H9 (cell line): Measurements from ENCODE around the gene IP6K3. TPM values are rescaled to one million over a fixed set of nuclear protein-coding genes. Genes with fewer than 3 reads are reported as not detected.

Experiments used
- DNase-seq: peaks from one replicate; pipeline ENCODE4 v3.0.0-alpha.2; 2017
- H2AFZ ChIP-seq: one replicate; pipeline ENCODE4 v1.6.1; 2013; ENCODE audit warnings: mild to moderate bottlenecking, low read length, control low read depth, moderate library complexity
- H2AK5ac ChIP-seq: 2 replicates; pipeline ENCODE4 v1.6.1; 2013; ENCODE audit warnings: low read length, control low read depth, mixed read lengths; ENCODE audit not compliant: insufficient read length
- H2BK120ac ChIP-seq: one replicate; pipeline ENCODE4 v1.6.1; 2013; ENCODE audit warnings: low read depth, mild to moderate bottlenecking, low read length, control low read depth, inconsistent platforms; ENCODE audit not compliant: poor library complexity, severe bottlenecking
- H2BK12ac ChIP-seq: 2 replicates; pipeline ENCODE4 v1.6.1; 2013; ENCODE audit warnings: low read length, control low read depth, mixed read lengths, low read depth; ENCODE audit not compliant: insufficient read length
- H2BK15ac ChIP-seq: 2 replicates; pipeline ENCODE4 v1.6.1; 2013; ENCODE audit warnings: low read depth, low read length, control low read depth
- H2BK20ac ChIP-seq: one replicate; pipeline ENCODE4 v1.6.1; 2013; ENCODE audit warnings: low read depth, mild to moderate bottlenecking, low read length, control low read depth, inconsistent platforms; ENCODE audit not compliant: poor library complexity, severe bottlenecking
- H2BK5ac ChIP-seq: 2 replicates; pipeline ENCODE4 v1.6.1; 2013; ENCODE audit warnings: low read length, control low read depth, mixed read lengths; ENCODE audit not compliant: insufficient read length
- H3K14ac ChIP-seq: 2 replicates; pipeline ENCODE4 v1.6.1; 2013; ENCODE audit warnings: low read length, control low read depth; ENCODE audit not compliant: insufficient read depth
- H3K18ac ChIP-seq: 2 replicates; pipeline ENCODE4 v1.6.1; 2013; ENCODE audit warnings: low read depth, mild to moderate bottlenecking, mixed read lengths, low read length, control low read depth; ENCODE audit not compliant: insufficient read length
- H3K23ac ChIP-seq: 2 replicates; pipeline ENCODE4 v1.6.1; 2013; ENCODE audit warnings: low read length, control low read depth, mixed read lengths, low read depth; ENCODE audit not compliant: insufficient read length
- H3K23me2 ChIP-seq: 2 replicates; pipeline ENCODE4 v1.6.1; 2013; ENCODE audit warnings: low read depth, mild to moderate bottlenecking, mixed read lengths, low read length, control low read depth; ENCODE audit not compliant: insufficient read length, poor library complexity, severe bottlenecking
- H3K27ac ChIP-seq: 2 replicates; pipeline ENCODE4 v1.5.1; 2013; ENCODE audit warnings: low read length, control low read depth, mixed read lengths, low read depth; ENCODE audit not compliant: insufficient read length
- H3K27me3 ChIP-seq: 2 replicates; pipeline ENCODE4 v1.6.1; 2013; ENCODE audit warnings: low read length, control low read depth, inconsistent platforms; ENCODE audit not compliant: insufficient read depth
- H3K4ac ChIP-seq: 2 replicates; pipeline ENCODE4 v1.6.1; 2013; ENCODE audit warnings: low read depth, mild to moderate bottlenecking, control low read depth, inconsistent platforms, low read length, moderate library complexity
- H3K4me1 ChIP-seq: 2 replicates; pipeline ENCODE4 v1.6.1; 2013; ENCODE audit warnings: low read length, control low read depth, inconsistent platforms; ENCODE audit not compliant: insufficient read depth
- H3K4me2 ChIP-seq: 2 replicates; pipeline ENCODE4 v1.6.1; 2013; ENCODE audit warnings: low read length, control low read depth, mixed read lengths; ENCODE audit not compliant: insufficient read length, insufficient read depth
- H3K56ac ChIP-seq: 2 replicates; pipeline ENCODE4 v1.6.1; 2013; ENCODE audit warnings: low read depth, mild to moderate bottlenecking, mixed read lengths, low read length, control low read depth; ENCODE audit not compliant: insufficient read length
- H3K79me1 ChIP-seq: 2 replicates; pipeline ENCODE4 v1.6.1; 2013; ENCODE audit warnings: low read depth, mild to moderate bottlenecking, moderate library complexity, low read length, control low read depth, inconsistent platforms; ENCODE audit not compliant: insufficient read depth, poor library complexity, severe bottlenecking
- H3K79me2 ChIP-seq: 2 replicates; pipeline ENCODE4 v1.6.1; 2013; ENCODE audit warnings: low read length, control low read depth, inconsistent platforms; ENCODE audit not compliant: insufficient read depth
- H3K9ac ChIP-seq: 2 replicates; pipeline ENCODE4 v1.6.1; 2013; ENCODE audit warnings: low read length, control low read depth, mixed read lengths; ENCODE audit not compliant: insufficient read length; ENCODE audit errors: extremely low read depth
- H3K9me3 ChIP-seq: one replicate; pipeline ENCODE4 v1.6.1; 2013; ENCODE audit warnings: low read depth, low read length, inconsistent platforms; ENCODE audit not compliant: control insufficient read depth
- H3T11ph ChIP-seq: one replicate; pipeline ENCODE4 v1.6.1; 2013; ENCODE audit warnings: mild to moderate bottlenecking, low read length, control low read depth, inconsistent platforms
- H4K20me1 ChIP-seq: one replicate; pipeline ENCODE4 v1.6.1; 2013; ENCODE audit not compliant: control insufficient read depth, insufficient read length, insufficient read depth
- H4K5ac ChIP-seq: 2 replicates; pipeline ENCODE4 v1.6.1; 2013; ENCODE audit warnings: low read depth, mild to moderate bottlenecking, mixed read lengths, low read length, control low read depth; ENCODE audit not compliant: insufficient read length
- H4K8ac ChIP-seq: replicated peaks from 2 replicates; pipeline ENCODE4 v1.6.1; 2013; ENCODE audit warnings: low read length, control low read depth, mixed read lengths, low read depth; ENCODE audit not compliant: insufficient read length
- H4K91ac ChIP-seq: 2 replicates; pipeline ENCODE4 v1.6.1; 2013; ENCODE audit warnings: low read depth, mild to moderate bottlenecking, moderate library complexity, mixed read lengths, low read length, control low read depth; ENCODE audit not compliant: insufficient read length
- H3K27ac Mint-ChIP-seq, 3 experiments: 2 replicates in 2 of 3; 3 replicates in 1 of 3; pipeline ENCODE4 v1.8.0; 2020 to 2021; ENCODE audit warnings: mixed read lengths in 3 of 3, mild to moderate bottlenecking in 1 of 3, moderate library complexity in 1 of 3
- H3K27me3 Mint-ChIP-seq: 2 replicates; pipeline ENCODE4 v1.8.0; 2021; ENCODE audit warnings: low read depth, mild to moderate bottlenecking, moderate library complexity, mixed read lengths
- H3K36me3 Mint-ChIP-seq, 3 experiments: 2 replicates in 2 of 3; 3 replicates in 1 of 3; pipeline ENCODE4 v1.8.0; 2020 to 2021; ENCODE audit warnings: low read depth in 3 of 3, mixed read lengths in 3 of 3; ENCODE audit not compliant: insufficient read depth in 1 of 3
- H3K4me1 Mint-ChIP-seq, 2 experiments: 2 replicates each; pipeline ENCODE4 v1.8.0; 2020; ENCODE audit warnings: mixed read lengths in 2 of 2
- H3K4me3 Mint-ChIP-seq, 2 experiments: 2 replicates in 1 of 2; 3 replicates in 1 of 2; pipeline ENCODE4 v1.8.0; 2020 to 2021; ENCODE audit warnings: mild to moderate bottlenecking in 2 of 2, mixed read lengths in 2 of 2, moderate library complexity in 1 of 2
- H3K9me3 Mint-ChIP-seq, 2 experiments: 2 replicates in 1 of 2; 3 replicates in 1 of 2; pipeline ENCODE4 v1.8.0; 2020; ENCODE audit warnings: mild to moderate bottlenecking in 2 of 2, mixed read lengths in 2 of 2, moderate library complexity in 1 of 2
- CTCF ChIP-seq: fragments of 200-600 bp; sonication (generic); conservative IDR thresholded peaks from 3 replicates; pipeline ENCODE4 v1.8.0; 2021; ENCODE audit warnings: antibody characterized with exemption, mild to moderate bottlenecking
- WGBS: extraction: QIAGEN DNeasy Blood & Tissue Kit; methylation state at CpG from one replicate; pipeline ENCODE4 v1.1.7; 2013; ENCODE audit warnings: missing lambda C conversion rate, low lambda C conversion rate, mixed read lengths; ENCODE audit not compliant: insufficient read length; ENCODE audit errors: extremely low coverage; 5-methylcytosine and 5-hydroxymethylcytosine counted together
- total RNA-seq: library from RNA; stranded (reverse); gene quantifications from 2 replicates; pipeline ENCODE4 v1.2.1, GENCODE V29; 2021

Gene IP6K3
- total RNA-seq, 1 experiment from 2014 or later = 0.46 TPM

GRCh38 chr6:33717934-33718455, 28.7 kb downstream of the IP6K3 start:
- no peak overlapping the region for H3K4me3 Mint-ChIP-seq
- H3K27ac Mint-ChIP-seq = no peak overlapping the region
- Histone ChIP-seq H3K79me1 (no peaks in the 10 kb centered on the region), H3K79me2 (no peaks in the 10 kb centered on the region), H4K91ac (no peak overlapping the region), H3K23me2 (no peaks in the 10 kb centered on the region), H4K8ac (no peak overlapping the region), H3K4me2 (no peak overlapping the region), H2BK12ac (no peak overlapping the region), H3K9ac (no peak overlapping the region), H3K23ac (no peak overlapping the region), H2AK5ac (no peak overlapping the region), H3K56ac (no peak overlapping the region), H2BK120ac (no peak overlapping the region), H2AFZ (no peak overlapping the region), H3K27me3 (no peaks in the 10 kb centered on the region), H4K5ac (no peak overlapping the region), H3K14ac (no peak overlapping the region), H3K27ac (no peak overlapping the region), H3K4ac (no peak overlapping the region), H3T11ph (no peak overlapping the region), H2BK20ac (no peak overlapping the region), H2BK15ac (no peak overlapping the region), H3K18ac (no peak overlapping the region), H3K4me1 (no peaks in the 10 kb centered on the region), H2BK5ac (no peak overlapping the region), H3K9me3 (no peaks in the 10 kb centered on the region), H4K20me1 (no peaks in the 10 kb centered on the region)
- peaks cover 8 to 13% of the 10 kb centered on the region in 2 experiments for H3K4me1 Mint-ChIP-seq
- no peak for TF ChIP-seq CTCF
- H3K27me3 Mint-ChIP-seq = peaks cover 9% of the 10 kb centered on the region
- H3K36me3 Mint-ChIP-seq = no peaks in the 10 kb centered on the region
- no CpG with 5 or more reads among the region's 6 CpGs for WGBS
- DNase-seq = no peak
- no peaks in the 10 kb centered on the region for H3K9me3 Mint-ChIP-seq
